ENCODE data around the gene F13B.
"Not testable (repeated sequence)": the region's sequence is repeated elsewhere in the genome, so short reads cannot be mapped to it uniquely, and the experiment has no call there.

Gene F13B, protein sequence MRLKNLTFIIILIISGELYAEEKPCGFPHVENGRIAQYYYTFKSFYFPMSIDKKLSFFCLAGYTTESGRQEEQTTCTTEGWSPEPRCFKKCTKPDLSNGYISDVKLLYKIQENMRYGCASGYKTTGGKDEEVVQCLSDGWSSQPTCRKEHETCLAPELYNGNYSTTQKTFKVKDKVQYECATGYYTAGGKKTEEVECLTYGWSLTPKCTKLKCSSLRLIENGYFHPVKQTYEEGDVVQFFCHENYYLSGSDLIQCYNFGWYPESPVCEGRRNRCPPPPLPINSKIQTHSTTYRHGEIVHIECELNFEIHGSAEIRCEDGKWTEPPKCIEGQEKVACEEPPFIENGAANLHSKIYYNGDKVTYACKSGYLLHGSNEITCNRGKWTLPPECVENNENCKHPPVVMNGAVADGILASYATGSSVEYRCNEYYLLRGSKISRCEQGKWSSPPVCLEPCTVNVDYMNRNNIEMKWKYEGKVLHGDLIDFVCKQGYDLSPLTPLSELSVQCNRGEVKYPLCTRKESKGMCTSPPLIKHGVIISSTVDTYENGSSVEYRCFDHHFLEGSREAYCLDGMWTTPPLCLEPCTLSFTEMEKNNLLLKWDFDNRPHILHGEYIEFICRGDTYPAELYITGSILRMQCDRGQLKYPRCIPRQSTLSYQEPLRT

DNA sequence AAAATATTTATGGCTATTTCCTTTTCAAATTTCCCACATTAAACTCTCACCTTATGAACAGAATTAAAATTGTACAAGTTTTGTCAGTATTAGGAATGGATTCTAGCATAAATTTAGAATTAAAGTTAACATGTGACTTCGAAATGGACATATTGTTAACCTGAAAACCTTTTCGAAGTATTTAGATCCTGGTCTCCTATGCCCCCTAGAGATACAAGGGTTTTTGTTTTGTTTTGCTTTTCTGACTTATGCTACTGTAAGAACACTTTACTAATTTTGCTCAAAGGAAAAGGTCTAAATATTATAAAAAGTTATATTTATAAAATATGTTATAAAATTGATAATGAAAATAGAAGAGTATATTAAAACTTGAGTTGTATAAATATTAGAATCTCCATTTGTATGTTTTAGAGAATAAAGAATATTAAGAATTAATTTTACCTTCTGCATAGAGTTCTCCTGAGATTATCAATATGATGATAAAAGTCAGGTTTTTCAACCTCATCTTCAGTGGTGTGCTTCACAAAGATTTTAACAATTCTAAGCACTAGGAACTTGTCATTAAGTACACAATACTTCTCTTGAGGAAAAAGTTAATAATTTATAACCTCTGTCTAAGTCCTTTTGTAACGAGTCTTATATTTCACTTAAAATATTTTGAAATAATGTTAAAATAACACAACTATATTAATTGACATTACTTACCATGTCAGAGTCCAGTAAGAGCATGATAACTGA is at the start of gene F13B:
Gene F13B (minus strand): TSS at position 542 of the 738 bp plus-strand sequence. CDS start 37 bp downstream, at position 505.
- no peak within 1 kb of the TSS for H3K27ac ChIP-seq
- TF ChIP-seq, protein P1, sequence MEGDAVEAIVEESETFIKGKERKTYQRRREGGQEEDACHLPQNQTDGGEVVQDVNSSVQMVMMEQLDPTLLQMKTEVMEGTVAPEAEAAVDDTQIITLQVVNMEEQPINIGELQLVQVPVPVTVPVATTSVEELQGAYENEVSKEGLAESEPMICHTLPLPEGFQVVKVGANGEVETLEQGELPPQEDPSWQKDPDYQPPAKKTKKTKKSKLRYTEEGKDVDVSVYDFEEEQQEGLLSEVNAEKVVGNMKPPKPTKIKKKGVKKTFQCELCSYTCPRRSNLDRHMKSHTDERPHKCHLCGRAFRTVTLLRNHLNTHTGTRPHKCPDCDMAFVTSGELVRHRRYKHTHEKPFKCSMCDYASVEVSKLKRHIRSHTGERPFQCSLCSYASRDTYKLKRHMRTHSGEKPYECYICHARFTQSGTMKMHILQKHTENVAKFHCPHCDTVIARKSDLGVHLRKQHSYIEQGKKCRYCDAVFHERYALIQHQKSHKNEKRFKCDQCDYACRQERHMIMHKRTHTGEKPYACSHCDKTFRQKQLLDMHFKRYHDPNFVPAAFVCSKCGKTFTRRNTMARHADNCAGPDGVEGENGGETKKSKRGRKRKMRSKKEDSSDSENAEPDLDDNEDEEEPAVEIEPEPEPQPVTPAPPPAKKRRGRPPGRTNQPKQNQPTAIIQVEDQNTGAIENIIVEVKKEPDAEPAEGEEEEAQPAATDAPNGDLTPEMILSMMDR (conservative IDR thresholded peaks at IDR 0.05): peak; percentile 31
- no peak for TF ChIP-seq ZFX (IDR thresholded peaks at IDR 0.05)

DNA sequence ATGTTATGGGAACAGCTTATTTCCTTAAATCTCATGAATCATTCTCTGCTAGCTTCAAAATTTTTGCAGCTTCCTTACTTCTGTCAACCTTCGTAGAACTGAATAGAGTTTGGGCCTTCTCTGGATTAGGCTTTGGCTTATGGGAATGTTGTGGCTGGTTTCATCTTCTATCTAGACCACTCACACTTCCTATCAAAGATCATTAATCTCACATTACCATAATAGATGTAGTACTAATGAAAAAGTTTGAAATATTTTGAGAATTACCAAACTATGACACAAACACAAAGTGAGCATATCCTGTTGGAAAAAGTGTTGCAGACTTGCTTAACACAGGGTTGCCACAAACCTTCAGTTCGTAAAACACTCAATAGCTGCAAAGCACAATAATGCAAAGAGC is 49.1 kb upstream of the F13B start:
- TF ChIP-seq ZFX (IDR thresholded peaks at IDR 0.05): no peak
- TF ChIP-seq, protein P1 (conservative IDR thresholded peaks at IDR 0.05): no peak
- H3K27ac ChIP-seq: no peak overlapping the region

DNA sequence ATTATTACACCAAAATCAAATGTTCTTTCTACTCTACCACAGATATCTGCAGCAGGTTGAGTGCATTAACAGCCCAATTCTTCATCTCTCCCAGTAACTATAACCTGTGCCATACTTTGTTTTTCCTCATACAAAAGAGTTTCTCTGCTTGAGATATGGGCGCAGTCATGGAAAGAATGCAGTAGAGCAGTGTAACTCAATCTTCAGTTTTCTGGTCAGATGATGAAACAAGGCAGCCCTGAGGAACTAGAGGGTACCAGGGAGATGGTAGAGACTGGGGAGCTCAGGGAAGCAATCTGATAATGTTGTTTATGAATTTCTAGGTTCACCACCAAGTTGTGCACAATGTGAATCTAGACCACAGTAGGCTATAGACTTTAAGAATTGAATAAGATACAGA is 39.8 kb upstream of the F13B start:
- H3K27ac ChIP-seq: no peak overlapping the region

DNA sequence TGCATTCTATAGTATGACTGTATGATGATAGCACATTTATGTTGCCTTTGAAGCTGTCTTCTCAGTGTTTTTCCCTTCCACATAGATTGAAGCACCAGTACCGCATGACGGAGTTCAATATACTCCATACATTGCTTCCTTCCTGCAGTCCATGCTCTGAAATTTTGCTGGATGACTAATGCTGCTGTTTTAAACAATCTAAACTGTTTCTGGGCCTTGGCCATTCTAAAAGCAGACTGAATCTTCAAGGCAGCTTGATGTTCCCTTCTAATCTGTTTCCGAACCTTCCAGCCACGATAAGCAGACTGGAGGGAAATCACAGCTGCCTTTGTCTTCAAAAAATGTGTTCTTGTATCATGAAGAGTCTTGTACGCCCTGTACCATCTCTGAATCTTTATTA is 36.2 kb upstream of the F13B start:
- H3K27ac ChIP-seq: no peak overlapping the region
- TF ChIP-seq ZFX (IDR thresholded peaks at IDR 0.05): no peak
- TF ChIP-seq, protein P1 (conservative IDR thresholded peaks at IDR 0.05): no peak

More for the DNA sequence above, 39.8 kb upstream of the F13B start:
- TF ChIP-seq, protein P1 (conservative IDR thresholded peaks at IDR 0.05): no peak

DNA sequence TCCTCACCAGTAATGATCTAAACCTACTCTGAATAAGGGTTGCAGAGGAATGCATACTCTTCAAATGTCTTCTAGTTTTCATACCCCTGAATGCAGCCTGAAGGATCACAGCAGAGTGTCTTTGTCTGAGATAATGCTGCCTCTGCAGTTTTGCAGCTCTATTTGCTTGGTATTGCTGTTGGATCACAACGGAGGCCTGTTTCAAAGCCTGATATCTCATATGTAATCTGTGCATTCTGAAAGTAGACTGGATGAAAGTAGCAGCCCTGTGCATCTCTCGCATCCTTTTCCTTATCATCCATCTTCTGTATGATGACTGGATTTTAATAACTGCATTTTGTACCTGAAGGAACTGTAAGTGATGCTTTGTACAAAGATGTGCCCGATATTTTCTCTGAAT is 34.9 kb upstream of the F13B start:
- H3K27ac ChIP-seq: no peak overlapping the region
- TF ChIP-seq, protein P1 (conservative IDR thresholded peaks at IDR 0.05): no peak
- no peak for TF ChIP-seq ZFX (IDR thresholded peaks at IDR 0.05)

DNA sequence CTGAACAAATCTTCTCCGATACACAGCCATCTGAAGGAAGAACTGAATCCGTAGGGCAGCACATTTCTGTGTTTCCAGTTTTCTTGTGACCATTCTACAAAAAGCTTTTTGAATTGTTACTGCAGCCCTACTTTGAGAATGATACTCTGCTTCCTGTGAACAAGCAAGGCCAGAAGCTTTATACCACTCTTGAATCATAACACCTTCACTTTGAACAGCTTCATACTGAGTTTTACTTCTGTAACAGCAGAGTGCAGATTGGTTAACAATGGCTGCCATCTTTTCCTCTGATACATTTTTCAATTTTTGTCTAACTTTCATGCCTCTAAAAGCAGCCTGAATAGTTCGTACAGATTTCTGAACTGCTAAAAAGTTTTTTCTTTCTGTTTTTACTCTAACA is 33.6 kb upstream of the F13B start:
- no peak for TF ChIP-seq ZFX (IDR thresholded peaks at IDR 0.05)
- TF ChIP-seq, protein P1 (conservative IDR thresholded peaks at IDR 0.05): no peak
- no peak overlapping the region for H3K27ac ChIP-seq

DNA sequence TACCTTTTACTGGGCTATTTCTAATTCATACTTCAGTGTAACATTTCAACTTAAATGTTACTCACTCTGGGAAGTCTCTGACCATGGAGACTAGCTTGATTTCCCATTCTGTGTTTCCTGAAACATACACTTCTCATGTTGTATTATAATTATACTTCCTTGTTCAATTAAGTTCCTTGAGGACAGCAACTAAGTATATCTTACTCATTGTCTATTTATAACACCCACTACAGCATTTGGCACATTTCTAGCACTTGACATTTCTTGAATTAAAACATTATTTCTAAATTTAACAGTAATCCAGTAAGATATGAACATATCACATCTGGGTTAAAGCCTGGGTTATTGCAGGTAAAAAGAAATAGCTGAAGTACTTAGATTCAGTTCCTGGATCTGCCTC is 32.4 kb upstream of the F13B start:
- no peak for TF ChIP-seq ZFX (IDR thresholded peaks at IDR 0.05)
- TF ChIP-seq, protein P1 (conservative IDR thresholded peaks at IDR 0.05): no peak
- no peak overlapping the region for H3K27ac ChIP-seq

DNA sequence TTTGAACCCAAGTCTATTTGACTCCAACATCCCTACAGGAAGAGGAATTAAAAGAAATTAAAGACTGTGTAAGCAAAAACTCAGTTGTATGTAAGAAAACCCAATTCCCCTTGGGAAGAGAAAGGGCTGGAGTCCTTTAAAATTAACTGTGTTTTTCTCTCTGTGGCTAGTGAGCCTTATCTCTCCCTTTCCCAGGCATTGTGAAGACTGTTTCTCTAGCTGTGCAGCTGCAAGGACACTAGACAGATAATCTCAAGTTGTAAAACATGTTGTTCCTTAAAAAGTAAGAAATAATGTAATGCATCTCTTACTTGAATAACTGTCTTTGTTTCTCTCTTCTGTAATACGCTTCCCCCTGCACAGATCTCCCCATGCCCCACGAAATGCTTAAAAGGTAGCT is 29.9 kb upstream of the F13B start:
- not testable (repeated sequence) for H3K27ac ChIP-seq

Measured in C4-2B (cell line).